Prostate gland (tissue), 2 donors: Measurements from ENCODE around the gene C16orf74.

Experiments
- POLR2A ChIP-seq: fragments of 450-650 bp; IDR thresholded peaks from one replicate; pipeline ENCODE4 v1.6.1; 2016; ENCODE audit warnings: antibody characterized with exemption, mild to moderate bottlenecking
- TF ChIP-seq, protein P1 (sequence below), 4 experiments: fragments of 200-600 bp in 2 of 4; fragments of 450-650 bp in 2 of 4; sonication (generic) in 2 of 4; IDR thresholded peaks; 1 replicate in 3 of 4; 2 replicates in 1 of 4; pipeline ENCODE4 v1.5.1; 2016 to 2019; ENCODE audit warnings: antibody characterized with exemption in 4 of 4, mild to moderate bottlenecking in 2 of 4, moderate library complexity in 2 of 4

- no peak for TF ChIP-seq POLR2A
- TF ChIP-seq, protein P1, sequence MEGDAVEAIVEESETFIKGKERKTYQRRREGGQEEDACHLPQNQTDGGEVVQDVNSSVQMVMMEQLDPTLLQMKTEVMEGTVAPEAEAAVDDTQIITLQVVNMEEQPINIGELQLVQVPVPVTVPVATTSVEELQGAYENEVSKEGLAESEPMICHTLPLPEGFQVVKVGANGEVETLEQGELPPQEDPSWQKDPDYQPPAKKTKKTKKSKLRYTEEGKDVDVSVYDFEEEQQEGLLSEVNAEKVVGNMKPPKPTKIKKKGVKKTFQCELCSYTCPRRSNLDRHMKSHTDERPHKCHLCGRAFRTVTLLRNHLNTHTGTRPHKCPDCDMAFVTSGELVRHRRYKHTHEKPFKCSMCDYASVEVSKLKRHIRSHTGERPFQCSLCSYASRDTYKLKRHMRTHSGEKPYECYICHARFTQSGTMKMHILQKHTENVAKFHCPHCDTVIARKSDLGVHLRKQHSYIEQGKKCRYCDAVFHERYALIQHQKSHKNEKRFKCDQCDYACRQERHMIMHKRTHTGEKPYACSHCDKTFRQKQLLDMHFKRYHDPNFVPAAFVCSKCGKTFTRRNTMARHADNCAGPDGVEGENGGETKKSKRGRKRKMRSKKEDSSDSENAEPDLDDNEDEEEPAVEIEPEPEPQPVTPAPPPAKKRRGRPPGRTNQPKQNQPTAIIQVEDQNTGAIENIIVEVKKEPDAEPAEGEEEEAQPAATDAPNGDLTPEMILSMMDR (IDR thresholded peaks at IDR 0.05), result peak in 3 of 4 experiments; percentile 25 to 51 (median 49)
These were observed 75.5 kb downstream of the C16orf74 start for GRCh38 chr16:85675251-85675874.
